ENCODE data around the gene C10orf53. TPM values are rescaled to one million over a fixed set of nuclear protein-coding genes. Genes with fewer than 3 reads are reported as not detected.

C10orf53 gene
- total and polyA plus RNA-seq, 2 of the 8 experiments (the other 6 are each of a cell fraction or from before 2014, with no cell fraction given), result not detected

GRCh38 chr10:49643241-49644034 is 36.0 kb upstream of the C10orf53 start (continued):
- TF ChIP-seq CHD7 (IDR thresholded peaks at IDR 0.05; ENCODE audit: insufficient replicate concordance, low read length) (no peak), CTBP2 (IDR thresholded peaks at IDR 0.05; ENCODE audit: borderline replicate concordance, insufficient read depth, insufficient read length, low read length) (no peak), KDM1A (IDR thresholded peaks at IDR 0.05; ENCODE audit: borderline replicate concordance, low read length) (no peak)
